ENCODE data around the gene SLC23A2. TPM values are rescaled to one million over a fixed set of nuclear protein-coding genes. Genes with fewer than 3 reads are reported as not detected.

The SLC23A2 gene
- total RNA-seq, 1 donor from 2014 or later: 79.8 TPM

GRCh38 chr20:4805663-4806449 is 195.5 kb downstream of the SLC23A2 start:
- intact Hi-C loops (cut with micrococcal nuclease): no loop called here
- no peaks in the 10 kb centered on the region for H3K27me3 Mint-ChIP-seq
- H3K27ac Mint-ChIP-seq: peak overlapping the region; percentile 74
- CTCF ChIA-PET: interaction anchor here (2.0 kb wide), 1 partner anchor 9 kb away, joined by 5 read pairs; no protein-coding TSS in a partner anchor
- DNase-seq: no peak
- TF ChIP-seq CTCF (IDR thresholded peaks at IDR 0.05): no peak
- ATAC-seq (ENCODE audit: low read depth): no peak
- POLR2A ChIA-PET: interaction anchor here (0.6 to 1.0 kb wide), 3 partner anchors 8 to 38 kb away, joined by 3 to 5 read pairs (median 4); no protein-coding TSS in a partner anchor
- peaks cover 82% of the 10 kb centered on the region for H3K36me3 Mint-ChIP-seq (ENCODE audit: low read depth)
- H3K4me3 Mint-ChIP-seq: no peak overlapping the region
- no peaks in the 10 kb centered on the region for H3K9me3 Mint-ChIP-seq
- peaks cover 68% of the 10 kb centered on the region for H3K4me1 Mint-ChIP-seq

DNA sequence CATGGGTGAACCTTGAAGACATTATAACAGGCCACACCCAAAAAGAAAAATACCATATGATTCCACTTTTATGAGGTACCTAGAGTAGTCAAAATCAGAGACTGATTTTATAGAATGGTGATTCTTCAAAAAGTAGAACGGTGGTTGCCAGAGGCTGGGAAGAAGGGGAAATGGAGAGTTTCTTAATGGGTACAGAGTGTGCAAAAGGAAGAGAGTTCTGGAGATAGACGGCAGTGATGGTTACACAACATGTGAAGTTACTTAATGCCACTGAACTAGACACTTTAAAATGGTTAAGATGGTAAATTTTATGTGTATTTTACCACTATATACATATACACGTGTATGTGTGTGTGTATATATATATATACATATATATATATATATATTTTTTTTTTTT is 198.8 kb downstream of the SLC23A2 start:
- no peak for ATAC-seq (ENCODE audit: low read depth)
- no peak for TF ChIP-seq CTCF (IDR thresholded peaks at IDR 0.05)
- Mint-ChIP-seq H3K27me3 (no peaks in the 10 kb centered on the region), H3K9me3 (no peaks in the 10 kb centered on the region), H3K27ac (no peak overlapping the region), H3K4me1 (peaks cover 39% of the 10 kb centered on the region), H3K4me3 (no peak overlapping the region), H3K36me3 (ENCODE audit: low read depth) (peaks cover 86% of the 10 kb centered on the region)
- intact Hi-C loops (cut with micrococcal nuclease): no loop called here
- no peak for DNase-seq
- CTCF ChIA-PET: no interaction called here
- POLR2A ChIA-PET: interaction anchor here (0.9 to 1.3 kb wide), 2 partner anchors 11 to 12 kb away, joined by 3 to 5 read pairs; no protein-coding TSS in a partner anchor

Other genes starting within 250 kb of the SLC23A2 start
- gene RASSF2, start 177.9 kb downstream of the SLC23A2 start, total RNA-seq: 202 and 217 TPM in 2 replicates
- 72.4 and 76.5 TPM in 2 replicates for gene TMEM230, start 111.6 kb upstream of the SLC23A2 start, total RNA-seq
- 62.0 and 69.9 TPM in 2 replicates for gene PCNA, start 118.4 kb upstream of the SLC23A2 start, total RNA-seq
- gene CDS2, start 125.5 kb upstream of the SLC23A2 start, total RNA-seq: 32.4 and 37.4 TPM in 2 replicates